ENCODE measurements around the gene NAA80.

DNA sequence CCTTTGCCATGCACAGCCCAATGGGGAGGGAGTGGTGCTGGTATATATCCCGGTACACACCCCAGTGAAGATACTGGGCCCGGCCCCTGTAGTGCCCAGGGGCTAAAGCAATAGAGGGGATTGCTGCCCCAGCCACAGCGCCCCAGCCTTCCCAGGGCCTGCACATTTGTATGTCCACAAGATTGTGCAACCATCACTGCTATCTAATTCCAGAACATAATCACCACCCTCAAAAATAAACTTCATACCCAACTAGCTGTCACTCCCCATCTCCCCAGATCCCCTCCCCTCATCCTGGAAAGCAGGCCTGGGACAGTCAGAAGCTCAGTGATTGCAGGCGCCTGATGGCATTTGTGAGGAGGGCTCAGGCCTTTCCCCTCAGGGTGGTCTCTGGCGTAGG, 49.7 kb downstream of the NAA80 start:
- no peak for TF ChIP-seq EZH2 (IDR thresholded peaks at IDR 0.05; ENCODE audit: low read length, unreplicated experiment)
- TF ChIP-seq CTCF (conservative IDR thresholded peaks at IDR 0.05; ENCODE audit: low read depth, low read length), result no peak

Data from PC-3 (cell line).